Measurements from ENCODE around the gene BEND6.

BEND6 gene

GRCh38 chr6:57017069-57017468 lies 62.2 kb downstream of the BEND6 start:
- H3K27me3 ChIP-seq (ENCODE audit: insufficient read depth, poor library complexity, severe bottlenecking): no peaks in the 10 kb centered on the region
- ATAC-seq (ENCODE audit: low read depth): no peak

GRCh38 chr6:57017841-57018240 lies 62.9 kb downstream of the BEND6 start:
- DNase-seq (ENCODE audit: low spot score): no peak
- Histone ChIP-seq H3K36me3 (ENCODE audit: low read depth) (no peaks in the 10 kb centered on the region), H3K9me3 (ENCODE audit: severe bottlenecking) (no peaks in the 10 kb centered on the region), H3K4me1 (ENCODE audit: insufficient read depth, poor library complexity, severe bottlenecking) (peaks cover 4% of the 10 kb centered on the region), H3K4me3 (ENCODE audit: severe bottlenecking) (no peak overlapping the region), H3K27ac (ENCODE audit: poor library complexity, severe bottlenecking) (no peak overlapping the region), H3K27me3 (ENCODE audit: insufficient read depth, poor library complexity, severe bottlenecking) (no peaks in the 10 kb centered on the region)
- no peak for TF ChIP-seq CTCF (IDR thresholded peaks at IDR 0.05; ENCODE audit: poor library complexity, severe bottlenecking)
- ATAC-seq (ENCODE audit: low read depth): no peak

More at GRCh38 chr6:57017069-57017468, 62.2 kb downstream of the BEND6 start:
- TF ChIP-seq CTCF (IDR thresholded peaks at IDR 0.05; ENCODE audit: poor library complexity, severe bottlenecking): no peak
- Histone ChIP-seq H3K9me3 (ENCODE audit: severe bottlenecking) (no peaks in the 10 kb centered on the region), H3K4me1 (ENCODE audit: insufficient read depth, poor library complexity, severe bottlenecking) (peaks cover 4% of the 10 kb centered on the region), H3K36me3 (ENCODE audit: low read depth) (no peaks in the 10 kb centered on the region), H3K4me3 (ENCODE audit: severe bottlenecking) (no peak overlapping the region), H3K27ac (ENCODE audit: poor library complexity, severe bottlenecking) (no peak overlapping the region)
- no peak for DNase-seq (ENCODE audit: low spot score)

- no peak for TF ChIP-seq CTCF (IDR thresholded peaks at IDR 0.05; ENCODE audit: poor library complexity, severe bottlenecking)
- Histone ChIP-seq H3K27me3 (ENCODE audit: insufficient read depth, poor library complexity, severe bottlenecking) (no peaks in the 10 kb centered on the region), H3K36me3 (ENCODE audit: low read depth) (no peaks in the 10 kb centered on the region), H3K4me3 (ENCODE audit: severe bottlenecking) (no peak overlapping the region), H3K9me3 (ENCODE audit: severe bottlenecking) (no peaks in the 10 kb centered on the region), H3K4me1 (ENCODE audit: insufficient read depth, poor library complexity, severe bottlenecking) (no peaks in the 10 kb centered on the region), H3K27ac (ENCODE audit: poor library complexity, severe bottlenecking) (no peak overlapping the region)
- ATAC-seq (ENCODE audit: low read depth) (no peak), DNase-seq (ENCODE audit: low spot score) (no peak)
These were observed 64.5 kb downstream of the BEND6 start for GRCh38 chr6:57019434-57019833.

GRCh38 chr6:57021086-57021720 lies 66.3 kb downstream of the BEND6 start:
- DNase-seq (ENCODE audit: low spot score) (no peak), ATAC-seq (ENCODE audit: low read depth) (peak; percentile 84)
- Histone ChIP-seq H3K4me1 (ENCODE audit: insufficient read depth, poor library complexity, severe bottlenecking) (no peaks in the 10 kb centered on the region), H3K27ac (ENCODE audit: poor library complexity, severe bottlenecking) (no peak overlapping the region), H3K4me3 (ENCODE audit: severe bottlenecking) (no peak overlapping the region), H3K36me3 (ENCODE audit: low read depth) (no peaks in the 10 kb centered on the region), H3K27me3 (ENCODE audit: insufficient read depth, poor library complexity, severe bottlenecking) (no peaks in the 10 kb centered on the region), H3K9me3 (ENCODE audit: severe bottlenecking) (peaks cover 5% of the 10 kb centered on the region)
- TF ChIP-seq CTCF (IDR thresholded peaks at IDR 0.05; ENCODE audit: poor library complexity, severe bottlenecking): peak; percentile 76

- Histone ChIP-seq H3K9me3 (ENCODE audit: severe bottlenecking) (peaks cover 5% of the 10 kb centered on the region), H3K27ac (ENCODE audit: poor library complexity, severe bottlenecking) (no peak overlapping the region), H3K27me3 (ENCODE audit: insufficient read depth, poor library complexity, severe bottlenecking) (no peaks in the 10 kb centered on the region), H3K4me1 (ENCODE audit: insufficient read depth, poor library complexity, severe bottlenecking) (no peaks in the 10 kb centered on the region), H3K36me3 (ENCODE audit: low read depth) (no peaks in the 10 kb centered on the region), H3K4me3 (ENCODE audit: severe bottlenecking) (no peak overlapping the region)
- DNase-seq (ENCODE audit: low spot score) (no peak), ATAC-seq (ENCODE audit: low read depth) (no peak)
- TF ChIP-seq CTCF (IDR thresholded peaks at IDR 0.05; ENCODE audit: poor library complexity, severe bottlenecking): no peak
These were observed 69.4 kb downstream of the BEND6 start for GRCh38 chr6:57024321-57024720.

Data from RWPE2 (cell line).